Activated CD4-positive, alpha-beta memory T cell treated with anti-CD3 and anti-CD28 coated beads, Interleukin-2, amount 10 ng/mL, durations not matched to agents 7 days and 5 days (primary cell): ENCODE measurements around the gene DEFB129. TPM values are rescaled to one million over a fixed set of nuclear protein-coding genes. Genes with fewer than 3 reads are reported as not detected.
A peak's percentile ranks its signal among the peaks of the same experiment; 100 is the strongest.

ENCODE experiments used
- CTCF ChIA-PET: fragments of 350-600 bp; sonication (Branson Sonifier 250); formaldehyde crosslinking; loops from one replicate; lab custom pipeline; 2021; ENCODE audit warnings: antibody characterized with exemption, inconsistent platforms; lab: Charles Lee
- POLR2A ChIA-PET: fragments of 350-600 bp; sonication (Branson Sonifier 250); formaldehyde crosslinking; loops from one replicate; lab custom pipeline; 2021; ENCODE audit warnings: antibody characterized with exemption; lab: Charles Lee
- DNase-seq: peaks from one replicate; pipeline ENCODE4 v3.0.0-alpha.2; 2020
- H3K27ac Mint-ChIP-seq: one replicate; pipeline ENCODE4 v1.8.0; 2021; ENCODE audit warnings: mild to moderate bottlenecking, mixed read lengths
- H3K27me3 Mint-ChIP-seq: one replicate; pipeline ENCODE4 v1.8.0; 2021; ENCODE audit warnings: mixed read lengths
- H3K36me3 Mint-ChIP-seq: one replicate; pipeline ENCODE4 v1.8.0; 2021; ENCODE audit warnings: low read depth, mixed read lengths
- H3K4me1 Mint-ChIP-seq: one replicate; pipeline ENCODE4 v1.8.0; 2021; ENCODE audit warnings: mixed read lengths
- H3K4me3 Mint-ChIP-seq: one replicate; pipeline ENCODE4 v1.8.0; 2021; ENCODE audit warnings: mild to moderate bottlenecking, mixed read lengths
- H3K9me3 Mint-ChIP-seq: one replicate; pipeline ENCODE4 v1.8.0; 2021; ENCODE audit warnings: mixed read lengths
- total RNA-seq, 2 experiments: library from RNA; stranded (reverse); gene quantifications; one replicate each; pipeline ENCODE4 v1.2.3, GENCODE V29; 2021

DEFB129 gene
- total RNA-seq, 2 experiments from 2014 or later: not detected

GRCh38 chr20:258269-258858 lies 31.3 kb downstream of the DEFB129 start:
- H3K9me3 Mint-ChIP-seq: no peaks in the 10 kb centered on the region
- no peak overlapping the region for H3K27ac Mint-ChIP-seq
- H3K27me3 Mint-ChIP-seq: peaks cover 13% of the 10 kb centered on the region
- ChIA-PET POLR2A (interaction anchor here (0.6 kb wide), 1 partner anchor 10 kb away, joined by 3 read pairs; no protein-coding TSS in a partner anchor), CTCF (interaction anchor here (0.7 to 2.8 kb wide), 6 partner anchors 8 to 96 kb away, joined by 3 to 9 read pairs (median 4); no protein-coding TSS in a partner anchor)
- no peak for DNase-seq
- peaks cover 17% of the 10 kb centered on the region for H3K4me1 Mint-ChIP-seq
- no peaks in the 10 kb centered on the region for H3K36me3 Mint-ChIP-seq
- no peak overlapping the region for H3K4me3 Mint-ChIP-seq

GRCh38 chr20:258963-259362 lies 31.9 kb downstream of the DEFB129 start:
- Mint-ChIP-seq H3K9me3 (no peaks in the 10 kb centered on the region), H3K36me3 (no peaks in the 10 kb centered on the region), H3K4me3 (no peak overlapping the region), H3K27ac (no peak overlapping the region), H3K27me3 (peaks cover 13% of the 10 kb centered on the region), H3K4me1 (peaks cover 17% of the 10 kb centered on the region)
- ChIA-PET CTCF (interaction anchor here (0.8 to 2.8 kb wide), 5 partner anchors 7 to 96 kb away, joined by 3 to 9 read pairs (median 5); no protein-coding TSS in a partner anchor), POLR2A (interaction anchor here (1.4 kb wide), 1 partner anchor 12 kb away, joined by 4 read pairs; no protein-coding TSS in a partner anchor)
- peak; percentile 27 for DNase-seq

GRCh38 chr20:259981-260380 lies 32.9 kb downstream of the DEFB129 start:
- CTCF ChIA-PET: interaction anchor here (1.3 to 2.8 kb wide), 2 partner anchors 23 to 71 kb away, joined by 3 to 9 read pairs; no protein-coding TSS in a partner anchor
- DNase-seq: no peak
- H3K27me3 Mint-ChIP-seq: peaks cover 13% of the 10 kb centered on the region

DNA sequence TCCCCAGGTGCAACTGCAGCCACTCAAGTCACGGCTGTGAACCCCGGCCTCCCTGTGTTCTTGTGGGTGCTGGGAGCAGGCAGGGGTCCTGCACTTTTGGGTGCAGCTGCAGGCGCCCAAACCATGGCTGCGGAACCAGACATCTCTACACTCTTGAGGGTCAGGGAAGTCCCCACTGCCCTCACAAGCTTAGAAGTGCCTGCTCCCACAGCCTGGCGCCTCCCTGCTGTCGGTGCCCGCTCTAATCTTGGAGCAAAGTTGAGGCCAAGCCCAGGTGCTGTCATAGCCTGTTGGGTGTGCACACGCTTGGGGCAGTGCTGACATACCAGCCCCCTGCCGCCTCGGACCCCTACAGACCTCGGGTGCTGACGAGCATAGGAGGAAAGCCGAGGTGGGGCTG lies 36.6 kb downstream of the DEFB129 start:
- Mint-ChIP-seq H3K27me3 (peaks cover 14% of the 10 kb centered on the region), H3K9me3 (no peaks in the 10 kb centered on the region), H3K4me1 (peaks cover 18% of the 10 kb centered on the region), H3K4me3 (no peak overlapping the region), H3K27ac (no peak overlapping the region), H3K36me3 (no peaks in the 10 kb centered on the region)
- POLR2A ChIA-PET: no interaction called here
- DNase-seq: no peak
- CTCF ChIA-PET: no interaction called here

More at GRCh38 chr20:259981-260380, 32.9 kb downstream of the DEFB129 start:
- peaks cover 17% of the 10 kb centered on the region for H3K4me1 Mint-ChIP-seq
- no peaks in the 10 kb centered on the region for H3K9me3 Mint-ChIP-seq
- POLR2A ChIA-PET: interaction anchor here (1.4 kb wide), 1 partner anchor 13 kb away, joined by 4 read pairs; no protein-coding TSS in a partner anchor
- H3K27ac Mint-ChIP-seq: no peak overlapping the region
- H3K4me3 Mint-ChIP-seq: no peak overlapping the region
- H3K36me3 Mint-ChIP-seq: no peaks in the 10 kb centered on the region

GRCh38 chr20:266596-267562 lies 39.8 kb downstream of the DEFB129 start:
- H3K4me1 Mint-ChIP-seq: peaks cover 9% of the 10 kb centered on the region
- H3K27me3 Mint-ChIP-seq: peaks cover 12% of the 10 kb centered on the region
- peak; percentile 89 for DNase-seq
- H3K36me3 Mint-ChIP-seq: no peaks in the 10 kb centered on the region
- H3K27ac Mint-ChIP-seq: no peak overlapping the region
- ChIA-PET POLR2A (interaction anchor here (0.7 to 1.2 kb wide), 2 partner anchors 12 to 31 kb away, joined by 3 read pairs; no protein-coding TSS in a partner anchor), CTCF (interaction anchor here (0.6 to 2.3 kb wide), 21 partner anchors 9 to 185 kb away, joined by 3 to 12 read pairs (median 4); partner anchors contain the start of genes DEFB132 and ZCCHC3)
- no peaks in the 10 kb centered on the region for H3K9me3 Mint-ChIP-seq
- H3K4me3 Mint-ChIP-seq: peak overlapping the region; percentile 65

DNA sequence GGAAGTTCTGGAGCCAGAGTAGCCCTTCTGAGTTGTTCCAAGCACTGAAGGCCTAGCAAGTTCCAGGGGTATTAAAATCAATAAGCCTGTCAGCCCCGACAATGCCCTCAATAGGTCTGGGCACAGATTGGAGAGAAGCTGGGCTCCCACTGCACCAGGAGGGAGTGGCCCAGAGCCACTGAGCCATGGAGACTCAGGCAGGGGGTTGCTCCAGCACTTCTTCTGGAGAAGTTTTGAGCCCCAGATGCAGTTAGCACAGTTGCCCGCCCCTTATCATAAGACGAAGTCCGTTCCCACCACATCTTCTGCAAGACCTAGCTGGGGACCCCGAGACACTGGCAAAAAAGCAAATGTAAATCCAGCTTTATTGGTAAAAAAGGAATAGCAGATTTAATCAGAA lies 43.5 kb downstream of the DEFB129 start:
- peaks cover 9% of the 10 kb centered on the region for H3K4me1 Mint-ChIP-seq
- ChIA-PET POLR2A (no interaction called here), CTCF (no interaction called here)
- no peaks in the 10 kb centered on the region for H3K9me3 Mint-ChIP-seq
- H3K27me3 Mint-ChIP-seq: peaks cover 5% of the 10 kb centered on the region
- no peak overlapping the region for H3K4me3 Mint-ChIP-seq
- H3K36me3 Mint-ChIP-seq: no peaks in the 10 kb centered on the region
- no peak for DNase-seq
- H3K27ac Mint-ChIP-seq: no peak overlapping the region

DNA sequence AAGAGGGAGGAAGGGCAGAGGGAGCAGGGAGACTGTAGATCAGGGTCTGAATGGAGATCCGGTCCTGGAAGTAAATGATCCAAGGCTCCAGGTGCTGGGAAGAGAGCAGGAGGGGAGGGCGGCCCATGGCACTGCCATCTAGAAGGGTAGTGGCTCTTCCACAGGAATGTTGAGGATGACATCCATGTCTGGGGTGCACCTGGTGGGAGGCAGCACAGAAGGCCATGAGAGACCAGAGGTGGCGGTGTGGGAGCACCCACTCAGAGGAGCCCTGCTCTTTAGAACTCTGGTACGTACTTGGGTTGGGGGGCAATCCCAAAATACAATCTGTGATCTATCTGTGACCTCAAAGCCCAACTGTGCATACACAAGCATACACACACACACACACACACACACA lies 44.0 kb downstream of the DEFB129 start:
- DNase-seq: no peak
- H3K9me3 Mint-ChIP-seq: no peaks in the 10 kb centered on the region
- CTCF ChIA-PET: interaction anchor here (0.6 kb wide), 1 partner anchor 57 kb away, joined by 4 read pairs; no protein-coding TSS in a partner anchor
- no peak overlapping the region for H3K27ac Mint-ChIP-seq
- peaks cover 2% of the 10 kb centered on the region for H3K36me3 Mint-ChIP-seq
- H3K27me3 Mint-ChIP-seq: peaks cover 3% of the 10 kb centered on the region
- H3K4me1 Mint-ChIP-seq: peaks cover 9% of the 10 kb centered on the region
- POLR2A ChIA-PET: no interaction called here
- H3K4me3 Mint-ChIP-seq: no peak overlapping the region

DNA sequence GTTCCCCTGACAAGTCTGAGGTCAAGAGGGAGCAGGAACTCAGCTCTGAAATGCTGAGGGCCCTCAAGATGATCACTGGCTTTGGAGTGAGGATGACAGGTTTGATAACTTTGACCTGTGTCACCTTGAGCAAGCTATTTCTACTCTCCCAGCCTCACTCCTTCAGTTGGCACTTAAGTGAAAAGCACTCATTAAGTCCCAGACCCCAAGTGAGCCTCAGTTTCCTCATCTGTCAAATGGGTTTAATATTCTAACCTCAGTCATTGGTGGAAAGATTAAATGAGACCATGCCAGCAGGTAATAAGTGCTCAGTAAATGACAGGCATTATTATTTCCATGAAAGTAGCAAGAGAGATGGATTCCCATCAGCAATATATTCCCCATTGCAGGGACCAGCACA lies 44.5 kb downstream of the DEFB129 start:
- H3K4me3 Mint-ChIP-seq: no peak overlapping the region
- no peaks in the 10 kb centered on the region for H3K9me3 Mint-ChIP-seq
- H3K4me1 Mint-ChIP-seq: peaks cover 6% of the 10 kb centered on the region
- no peak overlapping the region for H3K27ac Mint-ChIP-seq
- ChIA-PET CTCF (interaction anchor here (0.6 kb wide), 1 partner anchor 57 kb away, joined by 4 read pairs; no protein-coding TSS in a partner anchor), POLR2A (no interaction called here)
- no peaks in the 10 kb centered on the region for H3K27me3 Mint-ChIP-seq
- peaks cover 6% of the 10 kb centered on the region for H3K36me3 Mint-ChIP-seq
- no peak for DNase-seq

DNA sequence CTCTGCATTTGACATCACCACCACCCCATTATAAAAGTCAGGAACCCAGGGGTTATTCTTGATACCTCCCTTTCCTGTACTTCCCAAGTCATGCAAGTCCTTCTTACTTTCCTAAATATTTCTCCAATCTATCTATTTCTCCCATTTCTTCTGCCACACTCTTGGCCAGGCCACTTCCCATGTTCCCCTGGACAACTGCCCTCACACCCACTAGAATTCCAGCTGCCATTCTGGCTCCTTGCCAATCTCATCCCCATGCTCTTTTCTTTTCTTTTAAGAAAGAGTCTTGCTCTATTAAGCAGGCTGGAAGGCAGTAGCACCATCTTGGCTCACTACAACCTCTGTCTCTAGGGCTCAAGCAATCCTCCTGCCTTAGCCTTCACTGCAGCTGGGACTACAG lies 45.7 kb downstream of the DEFB129 start:
- Mint-ChIP-seq H3K27me3 (no peaks in the 10 kb centered on the region), H3K4me1 (no peaks in the 10 kb centered on the region), H3K36me3 (peaks cover 6% of the 10 kb centered on the region), H3K4me3 (no peak overlapping the region), H3K27ac (no peak overlapping the region), H3K9me3 (no peaks in the 10 kb centered on the region)
- ChIA-PET CTCF (no interaction called here), POLR2A (no interaction called here)
- no peak for DNase-seq

DNA sequence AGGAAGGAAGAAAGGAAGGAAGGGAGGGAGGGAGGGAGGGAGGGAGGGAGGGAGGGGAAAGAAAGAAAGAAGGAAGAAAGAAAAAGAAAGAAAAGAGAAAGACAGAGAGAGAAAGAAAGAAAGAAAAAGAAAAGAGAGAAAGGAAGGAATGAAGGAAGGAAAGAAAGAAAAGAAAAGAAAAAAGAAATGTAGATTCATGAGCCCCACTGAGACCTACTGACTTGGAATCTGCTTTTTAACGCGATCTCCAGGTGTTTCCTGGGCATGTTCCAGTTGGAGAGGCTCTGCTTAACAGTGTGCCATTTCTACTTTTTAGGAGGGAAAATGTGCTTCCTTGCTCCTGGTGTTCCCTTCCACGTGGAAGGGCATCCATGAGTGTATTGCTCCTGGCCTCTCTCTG lies 46.8 kb downstream of the DEFB129 start:
- Mint-ChIP-seq H3K27ac (no peak overlapping the region), H3K4me1 (no peaks in the 10 kb centered on the region), H3K4me3 (no peak overlapping the region), H3K27me3 (no peaks in the 10 kb centered on the region), H3K9me3 (no peaks in the 10 kb centered on the region), H3K36me3 (peaks cover 8% of the 10 kb centered on the region)
- DNase-seq: no peak
- CTCF ChIA-PET: no interaction called here
- POLR2A ChIA-PET: no interaction called here

DNA sequence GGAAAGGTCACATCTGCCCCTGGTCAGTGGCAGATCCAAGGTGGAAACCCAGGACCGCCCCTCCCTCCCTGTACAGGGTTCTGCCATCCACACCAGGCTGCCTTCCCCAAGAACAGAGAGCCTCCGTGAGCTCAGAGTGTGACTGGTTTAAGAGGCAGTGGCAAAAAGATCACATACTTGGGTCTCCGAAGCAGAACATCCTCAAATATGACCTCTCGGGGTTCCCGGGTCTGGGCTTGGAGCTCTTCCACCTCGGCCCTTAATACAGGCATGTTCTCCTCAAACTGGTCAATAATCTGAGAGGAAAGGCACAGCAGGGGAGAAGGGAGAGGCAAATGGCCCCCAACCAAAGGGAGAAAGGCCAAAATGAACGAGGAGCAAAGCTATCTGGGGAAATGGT lies 48.7 kb downstream of the DEFB129 start:
- H3K36me3 Mint-ChIP-seq: peaks cover 8% of the 10 kb centered on the region
- H3K27me3 Mint-ChIP-seq: no peaks in the 10 kb centered on the region
- CTCF ChIA-PET: interaction anchor here (0.6 to 1.1 kb wide), 2 partner anchors 9 to 370 kb away, joined by 3 to 4 read pairs; no protein-coding TSS in a partner anchor

DNA sequence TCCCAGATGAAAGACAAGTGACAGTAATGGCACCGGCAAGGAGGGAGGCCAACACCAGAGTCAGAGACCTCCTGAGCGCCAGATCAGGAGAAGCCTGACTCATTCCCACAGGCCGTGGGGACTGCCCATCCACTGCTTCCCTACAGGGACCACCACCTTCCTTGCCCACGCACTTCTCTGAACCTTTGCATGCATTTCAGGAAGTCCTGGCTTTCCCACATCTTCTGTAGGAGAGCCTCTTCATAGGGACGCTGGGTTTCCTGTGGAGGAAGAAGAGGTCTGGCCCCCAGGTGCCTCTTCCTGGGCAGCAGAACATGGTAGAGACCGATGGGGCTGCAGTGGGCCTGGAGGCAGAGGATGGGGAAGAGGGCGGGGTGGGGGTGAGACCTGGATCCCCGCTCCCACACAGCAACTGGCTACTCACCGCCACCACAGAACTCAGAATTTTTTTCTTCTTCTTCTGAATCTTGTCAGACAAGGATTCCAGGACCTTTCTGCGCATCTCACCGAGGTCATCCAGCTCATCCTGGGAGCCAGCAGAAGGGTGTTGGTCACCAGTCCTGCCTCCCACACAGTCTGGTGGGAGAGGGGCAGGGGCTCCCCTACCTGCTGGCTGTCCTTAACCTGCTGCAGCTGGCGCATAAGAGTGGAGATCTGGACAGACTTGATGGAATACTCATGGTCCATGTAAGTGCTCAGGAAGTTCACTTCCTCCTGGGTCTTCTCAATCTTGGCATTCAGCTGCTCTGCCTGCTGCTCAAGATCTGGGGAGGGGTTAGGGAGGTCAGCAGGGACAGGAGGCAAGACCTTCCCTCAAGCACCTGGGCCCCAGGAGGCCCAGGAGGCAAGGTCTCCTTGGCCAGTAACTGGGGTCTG lies 49.8 kb downstream of the DEFB129 start:
- ChIA-PET POLR2A (no interaction called here), CTCF (interaction anchor here (0.6 kb wide), 1 partner anchor 368 kb away, joined by 3 read pairs; no protein-coding TSS in a partner anchor)
- Mint-ChIP-seq H3K27ac (no peak overlapping the region), H3K36me3 (peaks cover 8% of the 10 kb centered on the region), H3K27me3 (no peaks in the 10 kb centered on the region), H3K9me3 (no peaks in the 10 kb centered on the region), H3K4me3 (no peak overlapping the region), H3K4me1 (no peaks in the 10 kb centered on the region)
- no peak for DNase-seq

More for the DNA sequence above, 48.7 kb downstream of the DEFB129 start:
- POLR2A ChIA-PET: no interaction called here
- DNase-seq: no peak
- H3K4me3 Mint-ChIP-seq: no peak overlapping the region
- H3K4me1 Mint-ChIP-seq: no peaks in the 10 kb centered on the region
- H3K27ac Mint-ChIP-seq: no peak overlapping the region
- no peaks in the 10 kb centered on the region for H3K9me3 Mint-ChIP-seq
